DND-41 (cell line): ENCODE results near the gene MUCL3.

Experiments used
- CTCF ChIP-seq: IDR thresholded peaks from 2 replicates; pipeline ENCODE4 v1.5.1; 2012; ENCODE audit warnings: borderline replicate concordance, low read length, moderate library complexity, mild to moderate bottlenecking; ENCODE audit not compliant: poor library complexity, severe bottlenecking; ENCODE audit errors: extremely low read depth
- EZH2 ChIP-seq: IDR thresholded peaks from 3 replicates; pipeline ENCODE4 v1.6.1; 2012; ENCODE audit warnings: borderline replicate concordance, low read depth, mild to moderate bottlenecking, moderate library complexity, low read length, inconsistent platforms; ENCODE audit not compliant: severe bottlenecking

GRCh38 chr6:30930506-30930905 is 10.3 kb upstream of the MUCL3 start:
- TF ChIP-seq CTCF, result no peak
- no peak for TF ChIP-seq EZH2
